HepG2 (cell line): ENCODE data around the gene ARSH.

Source experiments
- TF ChIP-seq, protein P1 (sequence below): sonication (generic); formaldehyde crosslinking; IDR thresholded peaks from 2 replicates; pipeline ENCODE4 v1.5.0; 2020; ENCODE audit warnings: mild to moderate bottlenecking, missing genetic modification reagents, moderate library complexity
- TF ChIP-seq, protein P2 (sequence below): IDR thresholded peaks from 2 replicates; pipeline ENCODE4 v1.6.1; 2012; ENCODE audit warnings: low read depth, low read length, improper control_type of control experiment

DNA sequence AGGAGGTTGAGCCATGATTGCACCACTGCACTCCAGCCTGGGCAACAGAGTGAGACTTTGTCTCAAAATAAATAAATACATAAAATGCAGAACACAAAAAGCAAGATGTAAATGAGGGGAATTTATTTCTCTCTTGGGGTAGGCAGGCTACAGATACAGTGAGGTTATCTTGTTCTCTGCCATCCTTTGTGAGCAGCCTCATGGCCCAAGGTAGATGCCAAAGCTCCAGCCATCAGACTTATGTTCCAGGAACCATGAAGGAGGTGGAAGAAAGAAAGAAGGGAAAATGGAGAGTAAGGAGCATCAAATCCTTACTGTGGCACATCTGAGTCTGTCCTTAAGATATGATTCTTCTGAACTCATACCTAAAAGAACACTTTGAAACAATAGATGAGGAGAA is 11.1 kb downstream of the ARSH start:
- TF ChIP-seq, protein P1, sequence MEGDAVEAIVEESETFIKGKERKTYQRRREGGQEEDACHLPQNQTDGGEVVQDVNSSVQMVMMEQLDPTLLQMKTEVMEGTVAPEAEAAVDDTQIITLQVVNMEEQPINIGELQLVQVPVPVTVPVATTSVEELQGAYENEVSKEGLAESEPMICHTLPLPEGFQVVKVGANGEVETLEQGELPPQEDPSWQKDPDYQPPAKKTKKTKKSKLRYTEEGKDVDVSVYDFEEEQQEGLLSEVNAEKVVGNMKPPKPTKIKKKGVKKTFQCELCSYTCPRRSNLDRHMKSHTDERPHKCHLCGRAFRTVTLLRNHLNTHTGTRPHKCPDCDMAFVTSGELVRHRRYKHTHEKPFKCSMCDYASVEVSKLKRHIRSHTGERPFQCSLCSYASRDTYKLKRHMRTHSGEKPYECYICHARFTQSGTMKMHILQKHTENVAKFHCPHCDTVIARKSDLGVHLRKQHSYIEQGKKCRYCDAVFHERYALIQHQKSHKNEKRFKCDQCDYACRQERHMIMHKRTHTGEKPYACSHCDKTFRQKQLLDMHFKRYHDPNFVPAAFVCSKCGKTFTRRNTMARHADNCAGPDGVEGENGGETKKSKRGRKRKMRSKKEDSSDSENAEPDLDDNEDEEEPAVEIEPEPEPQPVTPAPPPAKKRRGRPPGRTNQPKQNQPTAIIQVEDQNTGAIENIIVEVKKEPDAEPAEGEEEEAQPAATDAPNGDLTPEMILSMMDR (CRISPR knock-in tag), result no peak
- TF ChIP-seq, protein P2, sequence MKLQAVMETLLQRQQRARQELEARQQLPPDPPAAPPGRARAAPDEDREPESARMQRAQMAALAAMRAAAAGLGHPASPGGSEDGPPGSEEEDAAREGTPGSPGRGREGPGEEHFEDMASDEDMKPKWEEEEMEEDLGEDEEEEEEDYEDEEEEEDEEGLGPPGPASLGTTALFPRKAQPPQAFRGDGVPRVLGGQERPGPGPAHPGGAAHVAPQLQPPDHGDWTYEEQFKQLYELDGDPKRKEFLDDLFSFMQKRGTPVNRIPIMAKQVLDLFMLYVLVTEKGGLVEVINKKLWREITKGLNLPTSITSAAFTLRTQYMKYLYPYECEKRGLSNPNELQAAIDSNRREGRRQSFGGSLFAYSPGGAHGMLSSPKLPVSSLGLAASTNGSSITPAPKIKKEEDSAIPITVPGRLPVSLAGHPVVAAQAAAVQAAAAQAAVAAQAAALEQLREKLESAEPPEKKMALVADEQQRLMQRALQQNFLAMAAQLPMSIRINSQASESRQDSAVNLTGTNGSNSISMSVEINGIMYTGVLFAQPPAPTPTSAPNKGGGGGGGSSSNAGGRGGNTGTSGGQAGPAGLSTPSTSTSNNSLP, result no peak
